Occipital lobe (tissue), 2 donors: Measurements from ENCODE around the gene ANKRD53. TPM values are rescaled to one million over a fixed set of nuclear protein-coding genes. Genes with fewer than 3 reads are reported as not detected.

Source experiments
- DNase-seq: peaks from one replicate; lab custom pipeline; 2025; lab: John Stamatoyannopoulos, UW
- total RNA-seq: library from RNA; depleted of rRNA; stranded (reverse); fragments of >200 nt; gene quantifications from one replicate; pipeline ENCODE4 v1.2.3, GENCODE V29; 2014

ANKRD53 gene
- 0.62 TPM for total RNA-seq

GRCh38 chr2:70978341-70979179 lies at the start of gene ANKRD53:
Gene ANKRD53, plus strand, starts transcription at chr2:70978630. Its CDS starts 16 bp downstream, at chr2:70978646.
- no peak for DNase-seq

- no peak for DNase-seq
Observed at GRCh38 chr2:70930371-70931329, 47.8 kb upstream of the ANKRD53 start.

GRCh38 chr2:70931376-70932000 lies 46.9 kb upstream of the ANKRD53 start:
- DNase-seq = no peak

- DNase-seq = no peak
Observed at GRCh38 chr2:70932631-70933230, 45.7 kb upstream of the ANKRD53 start.

- no peak for DNase-seq
Observed at GRCh38 chr2:70934981-70935380, 43.4 kb upstream of the ANKRD53 start.

GRCh38 chr2:70935468-70936164 lies 42.8 kb upstream of the ANKRD53 start, which contains the start of gene ATP6V1B1:
Gene ATP6V1B1, plus strand, starts transcription at chr2:70935900. Its CDS starts 55 bp downstream, at chr2:70935955.
- DNase-seq = no peak

GRCh38 chr2:70936165-70936978 lies 42.1 kb upstream of the ANKRD53 start:
- DNase-seq = no peak

GRCh38 chr2:70936979-70937811 lies 41.2 kb upstream of the ANKRD53 start:
- DNase-seq = no peak

GRCh38 chr2:70937866-70938585 lies 40.4 kb upstream of the ANKRD53 start:
- DNase-seq = no peak

- no peak for DNase-seq
Observed at GRCh38 chr2:70938586-70938950, 39.9 kb upstream of the ANKRD53 start.

- DNase-seq = no peak
Observed at GRCh38 chr2:70939001-70939838, 39.2 kb upstream of the ANKRD53 start.

- DNase-seq = no peak
Observed at GRCh38 chr2:70939839-70940580, 38.4 kb upstream of the ANKRD53 start.

GRCh38 chr2:70941186-70941585 lies 37.2 kb upstream of the ANKRD53 start:
- no peak for DNase-seq

- no peak for DNase-seq
Observed at GRCh38 chr2:70941701-70942100, 36.7 kb upstream of the ANKRD53 start.

GRCh38 chr2:70942396-70943204 lies 35.8 kb upstream of the ANKRD53 start:
- DNase-seq = no peak
